Activated T-helper 1 cell treated with anti-CD3 and anti-CD28 coated beads, Interleukin-12 subunit alpha, Interleukin-12 subunit beta, Interleukin-2, Interleukin-4 antibody, amounts not matched to agents 30 ng/mL and 10 ng/mL and 1 ng/mL, durations not matched to agents 14 hours and 24 hours and 36 hours (primary cell): ENCODE measurements around the gene DLK2. TPM values are rescaled to one million over a fixed set of nuclear protein-coding genes. Genes with fewer than 3 reads are reported as not detected.

ENCODE experiments used
- DNase-seq: peaks from one replicate; pipeline ENCODE4 v3.0.0; 2021; ENCODE audit warnings: low spot score
- H3K27ac Mint-ChIP-seq: one replicate; pipeline ENCODE4 v1.8.0; 2021; ENCODE audit warnings: mild to moderate bottlenecking, mixed read lengths
- H3K27me3 Mint-ChIP-seq: one replicate; pipeline ENCODE4 v1.8.0; 2022; ENCODE audit warnings: mild to moderate bottlenecking, moderate library complexity, mixed read lengths; ENCODE audit not compliant: insufficient read depth
- H3K36me3 Mint-ChIP-seq: one replicate; pipeline ENCODE4 v1.8.0; 2021; ENCODE audit warnings: low read depth, mixed read lengths
- H3K4me1 Mint-ChIP-seq: one replicate; pipeline ENCODE4 v1.8.0; 2021; ENCODE audit warnings: low read depth, mixed read lengths
- H3K4me3 Mint-ChIP-seq: one replicate; pipeline ENCODE4 v1.8.0; 2021; ENCODE audit warnings: mild to moderate bottlenecking, moderate library complexity, mixed read lengths
- H3K9me3 Mint-ChIP-seq: one replicate; pipeline ENCODE4 v1.8.0; 2021; ENCODE audit warnings: mixed read lengths
- intact Hi-C: fragments of 100-400 bp; cut with micrococcal nuclease; formaldehyde crosslinking; loops from one replicate; pipeline ENCODE4 v1.15.1; 2024
- total RNA-seq: library from RNA; stranded (reverse); gene quantifications from 2 replicates; pipeline ENCODE4 v1.2.3, GENCODE V29; 2022

Gene DLK2
- total RNA-seq, 1 donor from 2014 or later, result 2.0 TPM

GRCh38 chr6:43444036-43444435, 11.3 kb downstream of the DLK2 start:
- no peaks in the 10 kb centered on the region for H3K4me1 Mint-ChIP-seq
- intact Hi-C loops, result no loop called here
- no peaks in the 10 kb centered on the region for H3K27me3 Mint-ChIP-seq
- peaks cover 31% of the 10 kb centered on the region for H3K36me3 Mint-ChIP-seq
- H3K4me3 Mint-ChIP-seq, result no peak overlapping the region
- no peaks in the 10 kb centered on the region for H3K9me3 Mint-ChIP-seq
- no peak for DNase-seq
- H3K27ac Mint-ChIP-seq, result no peak overlapping the region

GRCh38 chr6:43442935-43443334, 12.4 kb downstream of the DLK2 start:
- no peaks in the 10 kb centered on the region for H3K9me3 Mint-ChIP-seq
- H3K27me3 Mint-ChIP-seq, result no peaks in the 10 kb centered on the region
- DNase-seq, result no peak
- intact Hi-C loops, result no loop called here
- H3K36me3 Mint-ChIP-seq, result peaks cover 23% of the 10 kb centered on the region
- no peak overlapping the region for H3K27ac Mint-ChIP-seq
- H3K4me1 Mint-ChIP-seq, result no peaks in the 10 kb centered on the region
- no peak overlapping the region for H3K4me3 Mint-ChIP-seq

GRCh38 chr6:43437700-43438099, 17.6 kb downstream of the DLK2 start:
- H3K27ac Mint-ChIP-seq, result no peak overlapping the region
- peaks cover 6% of the 10 kb centered on the region for H3K36me3 Mint-ChIP-seq
- H3K4me1 Mint-ChIP-seq, result no peaks in the 10 kb centered on the region
- no peak overlapping the region for H3K4me3 Mint-ChIP-seq
- H3K27me3 Mint-ChIP-seq, result no peaks in the 10 kb centered on the region
- intact Hi-C loops, result no loop called here
- no peaks in the 10 kb centered on the region for H3K9me3 Mint-ChIP-seq
- no peak for DNase-seq

GRCh38 chr6:43436577-43437282, 18.6 kb downstream of the DLK2 start:
- H3K4me1 Mint-ChIP-seq, result no peaks in the 10 kb centered on the region
- H3K27ac Mint-ChIP-seq, result no peak overlapping the region
- no peaks in the 10 kb centered on the region for H3K27me3 Mint-ChIP-seq
- H3K9me3 Mint-ChIP-seq, result no peaks in the 10 kb centered on the region
- DNase-seq, result no peak
- no peak overlapping the region for H3K4me3 Mint-ChIP-seq
- intact Hi-C loops, result no loop called here
- peaks cover 6% of the 10 kb centered on the region for H3K36me3 Mint-ChIP-seq

GRCh38 chr6:43435682-43436437, 19.5 kb downstream of the DLK2 start:
- no peak for DNase-seq
- intact Hi-C loops, result no loop called here
- no peaks in the 10 kb centered on the region for H3K9me3 Mint-ChIP-seq
- H3K4me1 Mint-ChIP-seq, result no peaks in the 10 kb centered on the region
- no peaks in the 10 kb centered on the region for H3K27me3 Mint-ChIP-seq
- H3K27ac Mint-ChIP-seq, result no peak overlapping the region
- H3K4me3 Mint-ChIP-seq, result no peak overlapping the region
- H3K36me3 Mint-ChIP-seq, result peaks cover 6% of the 10 kb centered on the region

GRCh38 chr6:43434943-43435342, 20.4 kb downstream of the DLK2 start:
- H3K4me3 Mint-ChIP-seq, result no peak overlapping the region
- H3K4me1 Mint-ChIP-seq, result no peaks in the 10 kb centered on the region
- intact Hi-C loops, result no loop called here
- no peaks in the 10 kb centered on the region for H3K27me3 Mint-ChIP-seq
- H3K9me3 Mint-ChIP-seq, result no peaks in the 10 kb centered on the region
- peaks cover 6% of the 10 kb centered on the region for H3K36me3 Mint-ChIP-seq
- no peak for DNase-seq
- no peak overlapping the region for H3K27ac Mint-ChIP-seq

GRCh38 chr6:43434001-43434840, 21.1 kb downstream of the DLK2 start:
- Mint-ChIP-seq H3K9me3 (no peaks in the 10 kb centered on the region), H3K4me3 (no peak overlapping the region), H3K36me3 (peaks cover 6% of the 10 kb centered on the region), H3K27me3 (no peaks in the 10 kb centered on the region), H3K4me1 (no peaks in the 10 kb centered on the region), H3K27ac (no peak overlapping the region)
- intact Hi-C loops, result no loop called here
- no peak for DNase-seq

GRCh38 chr6:43433148-43433547, 22.2 kb downstream of the DLK2 start:
- Mint-ChIP-seq H3K9me3 (no peaks in the 10 kb centered on the region), H3K27me3 (no peaks in the 10 kb centered on the region), H3K4me3 (no peak overlapping the region), H3K4me1 (peaks cover 10% of the 10 kb centered on the region), H3K27ac (no peak overlapping the region), H3K36me3 (peaks cover 12% of the 10 kb centered on the region)
- intact Hi-C loops, result no loop called here
- no peak for DNase-seq

GRCh38 chr6:43432009-43432945, 23.1 kb downstream of the DLK2 start:
- H3K4me1 Mint-ChIP-seq, result peaks cover 12% of the 10 kb centered on the region
- H3K27me3 Mint-ChIP-seq, result no peaks in the 10 kb centered on the region
- intact Hi-C loops, result no loop called here
- H3K4me3 Mint-ChIP-seq, result no peak overlapping the region
- peaks cover 9% of the 10 kb centered on the region for H3K36me3 Mint-ChIP-seq
- no peaks in the 10 kb centered on the region for H3K9me3 Mint-ChIP-seq
- no peak for DNase-seq
- no peak overlapping the region for H3K27ac Mint-ChIP-seq

GRCh38 chr6:43428874-43429273, 26.5 kb downstream of the DLK2 start:
- H3K36me3 Mint-ChIP-seq, result peaks cover 7% of the 10 kb centered on the region
- DNase-seq, result no peak
- H3K4me3 Mint-ChIP-seq, result peak overlapping the region; percentile 96
- peak overlapping the region; percentile 96 for H3K27ac Mint-ChIP-seq
- H3K27me3 Mint-ChIP-seq, result no peaks in the 10 kb centered on the region
- intact Hi-C loops, result loop anchor here (5.0 kb wide), 2 partner anchors 198 to 452 kb away; partner anchors contain the start of genes GTPBP2 and PEX6
- no peaks in the 10 kb centered on the region for H3K9me3 Mint-ChIP-seq
- peaks cover 17% of the 10 kb centered on the region for H3K4me1 Mint-ChIP-seq

- H3K9me3 Mint-ChIP-seq, result no peaks in the 10 kb centered on the region
- DNase-seq, result no peak
- no peaks in the 10 kb centered on the region for H3K27me3 Mint-ChIP-seq
- H3K4me1 Mint-ChIP-seq, result peaks cover 17% of the 10 kb centered on the region
- intact Hi-C loops, result loop anchor here (5.0 kb wide), 2 partner anchors 199 to 451 kb away; partner anchors contain the start of genes GTPBP2 and PEX6
- H3K36me3 Mint-ChIP-seq, result peaks cover 7% of the 10 kb centered on the region
- H3K4me3 Mint-ChIP-seq, result peak overlapping the region; percentile 96
- peak overlapping the region; percentile 96 for H3K27ac Mint-ChIP-seq
Observed at GRCh38 chr6:43428112-43428570, 27.2 kb downstream of the DLK2 start.
